ENCODE data around the gene PPP2R5D.

PPP2R5D gene

GRCh38 chr6:42963855-42964605 is 20.3 kb upstream of the PPP2R5D start:
- no peak for DNase-seq

DNA sequence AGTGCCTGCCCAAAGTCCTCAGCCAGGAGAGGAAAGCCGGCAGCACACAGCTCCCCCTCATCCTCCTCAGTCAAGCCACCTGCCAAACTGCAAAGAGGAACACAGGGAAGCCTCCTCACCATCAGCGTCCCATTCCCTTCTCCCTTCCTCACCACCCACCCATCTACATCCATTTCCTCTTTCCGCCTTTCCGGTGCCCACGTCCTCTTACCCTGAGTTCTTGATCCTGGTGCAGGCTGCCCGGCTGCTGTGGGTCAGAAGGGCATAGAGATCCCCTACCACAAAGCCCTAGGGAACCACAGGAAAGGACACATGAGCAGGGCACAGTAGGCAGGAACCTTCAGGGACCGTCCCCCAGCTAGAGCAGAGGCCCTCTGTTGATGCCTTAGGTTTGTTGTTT is 17.8 kb upstream of the PPP2R5D start:
- no peak for DNase-seq

DNA sequence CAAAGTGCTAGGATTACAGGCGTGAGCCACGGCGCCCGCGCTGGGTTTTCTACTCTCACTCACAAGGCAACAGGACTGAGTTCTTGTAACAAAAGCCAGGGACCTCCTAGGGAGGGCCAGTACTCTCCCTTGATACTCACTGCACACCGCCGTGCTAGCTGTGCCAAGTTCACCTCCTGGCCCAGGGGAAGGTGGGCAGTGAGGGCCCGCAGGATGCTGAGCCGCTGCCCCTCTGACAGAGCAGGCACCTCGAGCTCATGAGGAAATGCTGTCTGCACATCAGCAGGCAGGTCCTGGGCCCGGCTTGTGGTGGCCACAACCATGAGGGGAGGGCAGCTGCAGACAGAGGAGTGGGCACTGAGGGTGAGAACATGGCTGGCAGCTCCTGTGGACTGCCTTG is 17.1 kb upstream of the PPP2R5D start:
- no peak for DNase-seq

DNA sequence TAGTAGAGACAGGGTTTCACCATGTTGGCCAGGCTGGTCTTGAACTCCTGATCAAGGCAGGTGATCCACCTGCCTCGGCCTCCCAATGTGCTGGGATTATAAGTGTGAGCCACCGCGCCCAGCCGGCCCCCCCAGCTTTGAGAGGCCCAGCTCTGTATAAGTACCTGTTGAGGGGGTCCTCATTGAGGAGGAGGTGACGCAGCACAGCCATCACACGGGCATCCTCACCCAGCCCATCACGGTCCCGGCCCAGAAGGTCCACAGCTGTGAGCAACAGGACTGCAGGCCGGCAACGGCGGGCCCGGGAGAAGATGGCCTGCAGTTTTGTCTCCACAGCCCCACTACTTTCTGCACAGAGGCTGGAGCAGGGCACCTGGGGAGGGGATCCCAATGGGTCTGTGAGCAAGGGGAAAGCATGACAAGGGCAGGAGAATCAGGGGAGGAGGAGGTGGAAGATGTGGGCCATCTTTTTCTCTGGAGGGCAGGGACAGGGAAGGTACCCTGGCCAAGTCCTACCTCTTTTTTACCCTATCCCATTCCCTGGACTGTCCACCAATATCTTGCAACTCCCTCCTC is 16.2 kb upstream of the PPP2R5D start:
- no peak for DNase-seq

DNA sequence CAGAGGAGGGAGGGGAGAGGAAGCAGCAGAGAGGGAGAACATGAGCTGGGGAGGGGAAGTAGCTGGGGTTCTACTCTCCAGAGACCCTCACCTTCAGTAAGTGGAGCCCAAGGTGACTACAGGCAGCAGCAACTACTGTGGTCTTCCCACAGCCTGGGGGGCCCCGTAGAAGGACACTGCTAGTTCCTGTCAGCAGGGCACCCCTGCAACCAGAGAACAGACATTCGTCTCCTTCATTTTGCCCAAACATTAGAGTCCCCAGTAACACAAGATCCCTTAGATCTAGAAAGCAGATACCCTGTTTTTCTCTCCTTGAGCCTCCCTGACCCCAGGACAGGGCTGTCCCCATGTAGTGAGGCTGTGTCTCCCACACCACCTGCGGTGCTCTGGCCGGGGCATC is 15.6 kb upstream of the PPP2R5D start:
- no peak for DNase-seq

- no peak for DNase-seq
Measured at GRCh38 chr6:42969431-42969830, 14.9 kb upstream of the PPP2R5D start.

- no peak for DNase-seq
Measured at GRCh38 chr6:42969934-42970333, 14.4 kb upstream of the PPP2R5D start.

- DNase-seq, result no peak
Measured at GRCh38 chr6:42970871-42971612, 13.3 kb upstream of the PPP2R5D start.

DNA sequence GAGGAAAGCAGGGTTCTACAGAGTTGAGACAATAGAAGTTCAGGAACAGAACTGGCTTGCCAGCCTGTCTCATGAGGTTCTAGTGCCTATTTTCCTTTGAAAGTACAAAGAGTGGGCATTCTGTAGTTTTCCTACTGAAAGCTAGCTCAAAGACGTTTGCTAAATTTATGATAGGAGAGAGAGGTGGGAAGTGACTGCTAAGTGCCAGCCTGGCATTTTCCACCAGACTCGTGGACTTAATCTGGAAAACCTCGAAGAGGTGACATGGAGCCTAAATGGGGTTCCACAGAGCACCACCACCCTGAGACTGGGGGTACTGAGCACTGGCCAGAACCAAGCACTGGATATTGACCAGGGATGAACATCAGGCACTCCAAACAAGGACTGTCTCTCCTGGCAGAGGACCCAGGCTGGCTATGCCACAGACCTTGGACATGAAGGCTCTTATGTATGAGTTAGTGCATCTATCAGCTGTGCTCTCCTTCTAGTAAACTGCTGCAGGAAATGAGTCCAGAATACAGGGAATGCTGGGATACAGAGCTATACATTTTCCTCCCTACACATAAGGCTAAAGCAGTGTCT is 12.5 kb upstream of the PPP2R5D start:
- no peak for DNase-seq

- no peak for DNase-seq
Measured at GRCh38 chr6:42973926-42974325, 10.4 kb upstream of the PPP2R5D start.

DNA sequence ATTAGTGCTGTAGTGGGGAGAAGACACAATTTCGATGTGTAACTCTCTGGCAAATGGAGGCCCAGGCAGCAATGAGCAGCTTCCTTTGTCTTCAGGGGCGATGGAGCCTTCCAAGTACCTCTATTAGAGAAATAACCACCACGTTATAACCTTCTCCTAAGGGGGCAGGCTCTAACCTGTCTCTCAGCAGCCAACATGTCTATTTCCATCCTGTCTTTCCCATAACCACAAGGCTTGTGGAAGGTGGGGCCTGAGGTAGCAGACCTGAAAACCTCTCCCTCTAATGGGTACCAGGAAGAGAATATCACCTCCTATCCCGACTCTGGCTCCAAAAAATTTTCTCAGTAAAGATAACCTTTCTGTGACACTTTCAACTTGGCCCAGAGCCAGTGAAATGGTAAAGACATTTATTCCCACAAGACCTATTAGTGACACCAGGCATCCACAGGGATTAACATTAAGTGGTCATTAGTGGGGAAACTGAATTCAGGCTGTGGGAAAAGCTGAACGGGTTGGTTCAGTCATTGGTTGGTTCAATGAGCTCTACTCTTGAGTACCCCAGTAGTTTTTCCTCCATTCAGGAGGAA is 9.4 kb upstream of the PPP2R5D start:
- no peak for DNase-seq

DNA sequence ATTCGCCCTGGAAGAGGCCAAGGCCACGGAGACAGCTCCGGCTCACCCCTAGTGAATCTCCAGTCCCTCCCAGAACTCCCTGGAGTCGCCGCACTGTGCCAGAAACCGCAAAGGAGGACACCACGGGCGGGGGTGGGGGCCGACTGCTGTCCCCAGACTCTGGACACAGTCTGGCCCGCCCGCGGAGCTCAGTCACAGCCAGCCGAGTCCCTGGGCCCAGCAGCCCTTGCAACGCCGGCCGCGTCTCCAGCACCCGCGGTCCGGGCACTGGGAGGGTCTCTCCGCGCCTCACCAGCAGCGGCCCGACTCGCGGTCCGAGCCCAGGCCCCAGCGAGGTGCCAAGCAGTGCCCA is 5.9 kb upstream of the PPP2R5D start:
- DNase-seq, result no peak

- peak; percentile 84 for DNase-seq
Measured at GRCh38 chr6:42978839-42979522, 5.4 kb upstream of the PPP2R5D start, which contains the start of gene PEX6. Gene PEX6, minus strand, starts transcription at chr6:42979181. Its CDS starts 31 bp downstream, at chr6:42979150.

DNA sequence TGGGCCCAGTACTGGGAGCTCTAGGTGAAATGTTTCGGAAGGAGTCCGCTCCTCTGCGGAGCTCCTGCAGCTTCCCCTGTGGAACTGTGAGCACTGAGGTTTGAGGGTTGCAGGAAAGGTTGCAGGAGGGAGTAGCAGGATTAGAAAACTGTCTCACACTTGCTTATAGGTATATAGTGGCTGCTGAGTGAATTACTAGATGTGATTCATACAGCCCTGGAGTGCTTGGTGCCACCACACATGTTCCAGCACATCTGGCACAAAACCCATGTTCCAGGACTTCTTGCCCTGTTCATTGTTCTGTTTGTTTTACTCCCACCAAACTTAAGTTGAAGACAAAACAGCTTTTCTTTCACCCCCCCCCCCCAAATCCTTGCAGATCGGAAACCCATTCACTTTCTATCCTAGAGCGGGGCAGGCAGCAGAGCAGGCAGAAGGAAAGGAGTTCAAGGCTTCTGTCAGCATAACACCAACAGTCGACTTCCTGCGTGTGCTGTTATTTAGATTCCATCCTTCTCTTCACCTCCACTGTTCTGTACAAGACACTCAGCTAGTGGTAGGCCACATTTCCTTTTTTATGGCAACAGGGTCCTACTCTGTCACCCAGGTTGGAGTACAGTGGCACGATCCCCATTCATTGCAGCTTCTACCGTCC is 4.7 kb upstream of the PPP2R5D start:
- DNase-seq, result no peak

- no peak for DNase-seq
Measured at GRCh38 chr6:42981836-42982235, 2.5 kb upstream of the PPP2R5D start.

DNA sequence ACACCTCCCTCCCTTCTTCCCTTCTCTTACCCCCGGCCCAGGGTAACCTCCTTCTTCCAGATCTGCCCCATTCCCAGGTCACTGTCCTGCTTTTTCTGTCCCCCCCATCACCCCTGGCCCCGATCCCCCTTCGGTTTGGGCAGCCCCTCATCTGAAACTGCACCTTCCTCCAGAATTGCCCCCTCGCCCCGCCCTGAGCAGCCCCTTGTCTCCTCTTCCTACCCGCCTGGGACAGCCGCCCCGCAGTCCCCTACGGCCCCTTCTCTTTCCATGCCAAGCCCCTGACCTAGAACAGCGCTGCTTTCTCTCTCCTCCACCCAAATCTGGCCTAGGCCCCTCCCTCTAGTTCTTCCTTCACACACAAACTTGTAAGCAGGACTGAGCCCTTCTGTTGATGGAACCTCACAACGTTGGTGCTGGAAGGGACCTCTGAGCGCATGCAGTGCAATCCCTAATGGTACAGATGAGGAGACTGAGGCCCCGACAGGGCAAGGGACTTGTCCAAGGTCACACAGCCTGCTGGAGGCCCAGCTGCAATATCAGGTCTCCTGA is 630 bp downstream of the PPP2R5D start:
- DNase-seq, result no peak

DNA sequence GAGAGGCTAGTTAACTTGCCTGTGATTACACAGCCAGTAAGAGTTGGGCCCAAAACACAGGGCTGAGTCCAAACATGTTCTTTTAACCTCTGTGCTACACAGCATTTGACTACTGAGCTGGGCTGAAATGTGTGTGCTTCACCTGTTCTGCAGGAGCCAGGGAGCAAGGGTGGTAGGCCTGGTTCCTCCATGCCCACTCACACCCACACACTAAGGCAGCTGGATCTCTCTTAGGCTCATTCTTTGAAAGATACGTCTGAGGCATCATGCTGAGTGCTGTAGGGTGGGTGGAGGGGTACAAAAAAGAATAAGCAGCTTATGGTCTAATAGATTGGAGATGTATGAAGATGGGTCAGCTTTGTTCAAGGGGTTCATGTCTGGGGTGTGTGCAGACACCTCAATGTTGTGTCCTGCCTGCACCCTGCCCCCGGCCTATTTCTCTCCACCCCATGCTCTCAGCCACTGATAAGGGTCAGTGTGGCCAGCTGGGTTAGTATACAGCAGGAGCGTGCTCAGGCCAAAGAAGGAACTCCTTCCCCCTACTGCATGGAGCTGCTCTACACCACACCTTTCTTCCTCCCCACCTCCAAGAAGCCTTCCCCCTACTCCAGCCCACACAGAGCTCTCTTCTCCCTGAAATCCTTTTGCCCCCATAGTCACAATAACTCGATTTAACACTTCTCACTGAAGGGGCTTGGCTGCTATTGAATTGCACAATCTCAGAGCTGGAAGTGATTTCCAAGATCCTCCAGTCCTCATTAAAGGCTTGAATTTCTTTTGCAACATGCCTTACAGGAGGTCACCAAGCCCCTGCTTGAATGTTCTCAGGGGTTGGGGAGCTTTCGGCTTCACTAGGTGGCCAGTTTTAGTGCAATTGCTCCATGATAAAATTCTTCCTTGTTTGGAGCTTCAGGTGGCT is 3.4 kb downstream of the PPP2R5D start:
- DNase-seq, result no peak

- no peak for DNase-seq
Measured at GRCh38 chr6:42988486-42989020, 4.2 kb downstream of the PPP2R5D start.

GRCh38 chr6:42989923-42990322 is 5.6 kb downstream of the PPP2R5D start:
- no peak for DNase-seq

DNA sequence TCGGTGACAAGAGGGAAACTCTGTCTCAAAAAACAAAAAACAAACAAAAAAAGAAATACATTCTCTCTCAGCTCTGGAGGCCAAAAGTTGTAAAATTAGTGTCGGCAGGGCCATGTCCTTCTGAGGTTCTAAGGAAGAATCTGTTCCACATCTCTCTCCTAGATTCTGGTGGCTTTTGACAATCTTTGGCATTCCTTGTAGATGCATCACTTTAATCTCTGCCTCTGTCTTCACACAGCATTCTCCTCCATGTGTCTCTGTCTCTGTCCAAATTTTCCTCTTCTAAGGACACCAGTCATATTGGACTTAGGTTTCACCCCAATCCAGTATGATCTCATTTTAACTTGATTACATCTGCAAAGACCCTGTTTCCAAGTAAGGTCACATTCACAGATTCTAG is 9.1 kb downstream of the PPP2R5D start:
- DNase-seq, result no peak

Measured in activated gamma-delta T cell (primary cell).